GM06990 (cell line): ENCODE data around the gene COX5B.

ENCODE experiments used
- DNase-seq: peaks from one replicate; pipeline ENCODE4 v3.0.0-alpha.2; 2011; ENCODE audit not compliant: insufficient read length; ENCODE audit errors: extremely low read depth
- H3K27me3 ChIP-seq: replicated peaks from 2 replicates; pipeline ENCODE4 v1.6.0; 2011; ENCODE audit warnings: low read length; ENCODE audit not compliant: control insufficient read depth, insufficient read depth
- H3K36me3 ChIP-seq: 2 replicates; pipeline ENCODE4 v1.5.1; 2011; ENCODE audit warnings: low read length; ENCODE audit not compliant: control insufficient read depth, insufficient read depth
- H3K4me3 ChIP-seq: replicated peaks from 2 replicates; pipeline ENCODE4 v1.5.1; 2011; ENCODE audit warnings: low read depth, mild to moderate bottlenecking, control low read depth, low read length
- TF ChIP-seq, protein P1 (sequence below): IDR thresholded peaks from 2 replicates; pipeline ENCODE4 v1.5.1; 2011; ENCODE audit warnings: low read length, control low read depth, mild to moderate bottlenecking, inconsistent platforms; ENCODE audit not compliant: insufficient read depth, poor library complexity, severe bottlenecking

COX5B gene

DNA sequence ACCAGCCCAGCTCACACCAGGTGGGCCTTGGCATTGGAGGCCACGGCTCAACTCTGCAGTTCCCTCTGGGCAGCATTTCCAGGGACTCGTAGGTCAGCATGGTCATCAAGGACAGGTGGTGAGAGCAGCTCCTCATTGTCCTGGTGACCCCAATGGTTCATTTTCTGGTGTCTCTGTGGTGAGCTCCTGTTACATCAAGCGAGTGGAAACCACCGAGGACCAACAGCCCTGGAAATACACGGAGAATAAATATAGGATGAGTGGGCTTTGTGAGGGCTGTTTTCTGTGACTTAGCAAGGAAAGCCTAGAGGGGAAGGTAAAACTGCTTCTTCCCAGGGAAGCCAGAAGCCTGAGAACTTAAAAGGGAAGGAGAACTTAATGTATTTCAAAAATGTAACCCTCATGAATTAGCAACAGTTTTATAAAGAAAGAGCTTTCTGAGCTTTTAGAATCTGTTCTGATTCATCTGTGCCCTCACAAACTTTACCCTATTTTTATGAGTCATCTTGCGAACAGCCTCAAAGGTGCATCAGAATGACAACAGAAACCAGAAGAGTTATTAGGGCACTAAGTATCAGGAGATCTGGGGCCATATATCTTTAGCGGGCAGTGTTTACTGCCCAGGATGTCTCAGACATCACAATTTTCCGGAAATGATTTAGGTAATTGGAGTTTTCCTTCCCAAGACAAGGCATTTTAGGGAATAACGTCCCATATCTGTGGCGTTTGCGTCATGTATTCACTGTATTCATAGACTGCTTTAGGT lies 42.4 kb downstream of the COX5B start:
- TF ChIP-seq, protein P1, sequence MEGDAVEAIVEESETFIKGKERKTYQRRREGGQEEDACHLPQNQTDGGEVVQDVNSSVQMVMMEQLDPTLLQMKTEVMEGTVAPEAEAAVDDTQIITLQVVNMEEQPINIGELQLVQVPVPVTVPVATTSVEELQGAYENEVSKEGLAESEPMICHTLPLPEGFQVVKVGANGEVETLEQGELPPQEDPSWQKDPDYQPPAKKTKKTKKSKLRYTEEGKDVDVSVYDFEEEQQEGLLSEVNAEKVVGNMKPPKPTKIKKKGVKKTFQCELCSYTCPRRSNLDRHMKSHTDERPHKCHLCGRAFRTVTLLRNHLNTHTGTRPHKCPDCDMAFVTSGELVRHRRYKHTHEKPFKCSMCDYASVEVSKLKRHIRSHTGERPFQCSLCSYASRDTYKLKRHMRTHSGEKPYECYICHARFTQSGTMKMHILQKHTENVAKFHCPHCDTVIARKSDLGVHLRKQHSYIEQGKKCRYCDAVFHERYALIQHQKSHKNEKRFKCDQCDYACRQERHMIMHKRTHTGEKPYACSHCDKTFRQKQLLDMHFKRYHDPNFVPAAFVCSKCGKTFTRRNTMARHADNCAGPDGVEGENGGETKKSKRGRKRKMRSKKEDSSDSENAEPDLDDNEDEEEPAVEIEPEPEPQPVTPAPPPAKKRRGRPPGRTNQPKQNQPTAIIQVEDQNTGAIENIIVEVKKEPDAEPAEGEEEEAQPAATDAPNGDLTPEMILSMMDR: no peak
- Histone ChIP-seq H3K27me3 (no peaks in the 10 kb centered on the region), H3K4me3 (no peak overlapping the region), H3K36me3 (no peaks in the 10 kb centered on the region)
- DNase-seq: peak; percentile 25

GRCh38 chr2:97691166-97691565 lies 45.3 kb downstream of the COX5B start:
- no peak overlapping the region for H3K4me3 ChIP-seq
- no peaks in the 10 kb centered on the region for H3K36me3 ChIP-seq
- H3K27me3 ChIP-seq: no peaks in the 10 kb centered on the region
- DNase-seq: no peak
- TF ChIP-seq, protein P1: no peak

DNA sequence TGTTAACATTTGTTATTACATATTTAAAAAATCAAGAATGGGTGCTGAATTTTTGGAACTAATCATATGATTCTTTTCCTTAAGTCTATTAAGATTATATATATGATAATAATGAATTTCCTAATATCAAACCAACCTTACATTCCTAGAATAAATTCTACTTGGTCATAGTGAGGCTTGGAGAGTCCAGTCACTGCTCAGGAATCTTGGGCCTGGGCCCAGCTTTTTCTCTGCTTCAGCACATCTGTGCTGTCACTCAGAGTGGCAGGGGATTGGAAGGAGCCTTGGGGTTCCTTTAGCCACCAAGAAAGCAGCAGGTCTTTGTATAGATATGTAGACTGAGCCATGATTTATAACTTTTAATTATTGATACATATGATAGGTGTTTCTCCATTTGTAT lies 47.6 kb downstream of the COX5B start:
- H3K4me3 ChIP-seq: no peak overlapping the region
- TF ChIP-seq, protein P1: no peak
- no peaks in the 10 kb centered on the region for H3K36me3 ChIP-seq
- H3K27me3 ChIP-seq: no peaks in the 10 kb centered on the region
- DNase-seq: no peak

DNA sequence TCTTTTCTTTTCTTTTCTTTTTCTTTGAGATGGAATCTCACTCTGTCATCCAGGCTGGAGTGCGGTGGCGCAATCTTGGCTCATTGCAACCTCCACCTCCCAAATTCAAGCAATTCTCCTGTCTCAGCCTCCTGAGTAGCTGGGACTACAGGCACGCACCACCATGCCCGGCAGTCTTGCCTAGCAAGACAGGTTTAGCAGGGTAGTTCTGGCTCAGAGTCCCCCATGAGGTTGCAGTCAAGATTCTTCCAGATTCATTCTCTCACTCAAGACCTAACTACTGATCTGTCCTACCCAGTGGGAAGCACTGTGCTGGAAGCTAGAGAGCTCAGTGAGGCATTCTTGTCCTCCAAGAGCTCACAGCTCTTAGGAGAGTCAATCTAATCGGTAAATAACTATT lies 49.9 kb downstream of the COX5B start:
- DNase-seq: no peak
- TF ChIP-seq, protein P1: no peak
- Histone ChIP-seq H3K36me3 (no peaks in the 10 kb centered on the region), H3K27me3 (no peaks in the 10 kb centered on the region), H3K4me3 (no peak overlapping the region)

- no peaks in the 10 kb centered on the region for H3K36me3 ChIP-seq
Measured at GRCh38 chr2:97697252-97698235, 51.7 kb downstream of the COX5B start.

More at GRCh38 chr2:97697252-97698235, 51.7 kb downstream of the COX5B start:
- peak; percentile 35 for DNase-seq
- TF ChIP-seq, protein P1: peak; percentile 78
- no peaks in the 10 kb centered on the region for H3K27me3 ChIP-seq
- no peak overlapping the region for H3K4me3 ChIP-seq
